GM19238 (cell line): ENCODE results near the gene TEX54.
"Not testable (repeated sequence)": the region's sequence is repeated elsewhere in the genome, so short reads cannot be mapped to it uniquely, and the experiment has no call there.

Experiments used
- DNase-seq: peaks from one replicate; pipeline ENCODE4 v3.0.0; 2011; ENCODE audit warnings: low spot score; ENCODE audit not compliant: insufficient read length

The TEX54 gene

GRCh38 chr11:62835336-62835735 is 2.7 kb upstream of the TEX54 start:
- no peak for DNase-seq

- DNase-seq, result peak; percentile 91
Measured at GRCh38 chr11:62831520-62832335, 913 bp downstream of the TEX54 start, which contains the start of gene STX5. TSS of gene STX5 (minus strand) at chr11:62832051. CDS start at chr11:62831243, 808 bp downstream.

DNA sequence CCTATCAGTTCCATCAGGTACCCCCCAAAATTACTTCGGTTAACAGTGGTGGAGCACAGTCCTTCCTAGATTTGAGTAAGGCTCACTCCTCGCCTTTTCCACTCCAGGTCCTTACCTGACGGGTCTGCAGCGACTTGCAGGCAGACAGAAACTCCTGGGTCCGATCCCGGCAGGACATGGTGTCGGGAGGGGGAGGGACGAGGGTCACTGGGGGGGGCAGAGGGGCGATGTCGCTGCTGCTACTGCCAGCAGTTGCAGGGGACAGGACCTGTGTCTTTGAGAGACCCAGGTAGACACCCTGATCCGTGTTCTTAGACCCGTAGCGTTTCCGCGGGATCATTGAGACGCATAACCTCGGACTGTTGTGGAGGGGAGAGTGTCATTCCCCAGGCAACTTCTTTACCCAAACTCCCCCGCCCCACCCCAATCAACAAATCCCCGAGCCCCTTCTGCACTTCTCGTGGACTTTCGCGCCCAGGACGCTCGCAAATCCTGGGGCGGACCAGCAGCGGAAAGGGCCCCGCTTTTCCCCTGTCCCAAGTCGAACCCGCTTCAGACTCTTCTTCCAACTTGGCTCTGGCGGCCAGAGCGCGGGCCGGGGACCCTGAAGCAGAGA is 1.6 kb downstream of the TEX54 start:
- DNase-seq, result no peak

- not testable (repeated sequence) for DNase-seq
Measured at GRCh38 chr11:62828130-62828529, 4.5 kb downstream of the TEX54 start.

DNA sequence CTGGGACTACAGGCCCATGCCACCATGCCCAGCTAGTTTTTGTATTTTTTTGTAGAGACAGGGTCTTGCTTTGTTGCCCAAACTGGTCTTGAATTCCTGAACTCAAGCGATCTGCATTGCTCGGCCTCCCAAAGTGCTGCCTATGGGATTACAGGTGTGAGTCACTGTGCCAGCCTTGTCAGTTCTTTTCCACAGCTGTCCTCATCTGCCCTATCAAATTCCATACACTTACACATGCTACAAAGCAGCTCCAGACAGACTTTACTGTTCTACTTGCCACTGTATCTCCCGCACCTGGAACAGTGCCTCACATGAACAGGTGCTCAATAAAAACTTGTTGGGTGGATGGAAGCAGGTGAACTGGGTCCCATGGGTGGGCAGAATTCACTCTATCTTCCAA is 9.0 kb downstream of the TEX54 start:
- DNase-seq, result no peak

DNA sequence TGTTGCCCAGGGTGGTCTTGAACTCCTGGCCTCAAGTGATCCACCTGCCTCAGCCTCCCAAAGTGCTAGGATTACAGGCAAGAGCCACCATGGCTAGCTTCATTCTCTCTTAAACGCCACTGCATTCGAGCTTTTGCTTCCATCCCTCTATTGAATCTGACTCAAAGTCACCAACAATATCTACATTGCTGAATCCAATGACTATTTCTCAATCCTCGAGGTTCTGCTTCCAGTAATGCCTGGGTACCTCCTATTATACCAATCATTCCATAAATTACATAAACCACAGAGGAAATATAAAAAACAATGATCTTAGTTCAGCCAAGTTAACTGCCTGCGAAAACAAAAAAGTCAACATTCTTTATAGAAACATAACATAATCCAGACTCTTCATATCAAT is 15.5 kb downstream of the TEX54 start:
- DNase-seq, result no peak

DNA sequence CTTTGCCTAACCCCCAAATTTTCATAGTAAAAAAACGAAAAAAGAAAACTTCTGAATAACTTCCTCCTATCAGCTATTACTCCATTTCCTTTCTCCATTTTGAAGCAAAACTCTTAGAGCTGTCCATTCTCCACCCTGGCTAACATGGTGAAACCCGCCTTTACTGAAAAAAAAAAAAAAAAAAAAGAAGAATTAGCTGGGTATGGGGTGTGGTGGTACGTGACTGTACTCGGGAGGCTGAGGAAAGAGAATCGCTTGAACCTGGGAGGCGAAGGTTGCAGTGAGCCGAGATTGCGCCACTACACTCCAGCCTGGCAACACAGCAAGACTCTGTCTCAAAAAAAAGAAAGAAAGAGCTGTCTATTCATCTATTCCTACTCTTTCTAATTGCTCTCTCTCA is 16.1 kb downstream of the TEX54 start:
- DNase-seq, result no peak

DNA sequence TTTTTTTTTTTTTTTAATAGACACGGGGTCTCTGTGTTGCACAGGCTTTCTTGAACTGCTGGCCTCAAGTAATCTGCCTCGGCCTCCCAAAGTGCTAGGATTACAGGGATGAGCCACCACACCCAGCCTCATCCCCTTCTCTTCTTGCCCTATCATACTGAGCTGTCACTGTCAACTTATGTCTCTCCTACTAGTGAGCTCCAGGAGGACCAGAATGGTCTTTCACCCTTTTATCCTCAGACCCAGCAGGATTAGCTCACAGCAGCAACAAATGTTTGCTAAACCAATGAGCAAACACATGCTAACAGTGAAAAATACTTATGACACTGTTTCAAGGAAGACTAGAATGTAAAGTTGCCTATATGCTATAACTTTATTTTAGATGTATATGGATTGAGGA is 21.0 kb downstream of the TEX54 start:
- DNase-seq, result no peak

- DNase-seq, result no peak
Measured at GRCh38 chr11:62810748-62811147, 21.9 kb downstream of the TEX54 start.

- no peak for DNase-seq
Measured at GRCh38 chr11:62806611-62807121, 26.0 kb downstream of the TEX54 start.

- no peak for DNase-seq
Measured at GRCh38 chr11:62805961-62806441, 26.6 kb downstream of the TEX54 start.

GRCh38 chr11:62805076-62805892 is 27.4 kb downstream of the TEX54 start, which contains the start of gene NXF1:
TSS of gene NXF1 (minus strand) at chr11:62805440. CDS start at chr11:62805356, 84 bp downstream.
- DNase-seq, result peak; percentile 95

DNA sequence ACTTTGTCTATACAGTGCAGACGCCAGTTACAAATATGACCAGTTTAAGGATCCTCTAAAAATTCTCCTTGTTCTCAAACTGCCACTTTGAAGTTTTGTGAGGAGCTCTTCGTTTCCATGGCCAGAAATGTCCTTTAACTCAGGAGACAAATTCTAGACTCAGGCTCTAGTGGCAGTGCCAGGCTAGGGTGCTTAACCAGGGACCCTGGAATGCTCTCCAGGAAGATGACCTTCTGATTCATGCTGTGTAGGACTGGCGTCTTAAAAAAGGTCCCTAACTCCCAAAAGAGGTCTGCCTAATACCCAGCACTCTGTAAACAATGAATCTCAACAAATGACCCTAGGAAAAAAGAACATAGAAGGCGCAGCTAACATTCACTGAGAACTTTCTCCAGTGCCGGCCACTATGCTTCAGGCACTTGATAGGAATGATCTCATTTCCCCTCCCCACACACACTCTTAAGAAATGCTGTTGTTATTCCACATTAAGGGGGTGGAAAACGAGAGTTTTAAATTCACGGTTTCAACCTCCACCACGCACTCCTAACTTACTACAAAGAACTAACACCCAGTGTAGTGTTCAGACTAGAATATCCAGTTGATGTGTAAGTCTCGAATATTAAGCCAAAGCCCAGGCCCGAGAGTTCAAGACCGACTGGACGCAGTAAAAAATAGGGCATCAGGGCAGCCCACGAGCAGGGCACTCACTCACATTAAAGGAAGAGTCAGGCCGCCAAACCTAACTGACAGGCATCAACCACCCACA is 28.1 kb downstream of the TEX54 start:
- no peak for DNase-seq

DNA sequence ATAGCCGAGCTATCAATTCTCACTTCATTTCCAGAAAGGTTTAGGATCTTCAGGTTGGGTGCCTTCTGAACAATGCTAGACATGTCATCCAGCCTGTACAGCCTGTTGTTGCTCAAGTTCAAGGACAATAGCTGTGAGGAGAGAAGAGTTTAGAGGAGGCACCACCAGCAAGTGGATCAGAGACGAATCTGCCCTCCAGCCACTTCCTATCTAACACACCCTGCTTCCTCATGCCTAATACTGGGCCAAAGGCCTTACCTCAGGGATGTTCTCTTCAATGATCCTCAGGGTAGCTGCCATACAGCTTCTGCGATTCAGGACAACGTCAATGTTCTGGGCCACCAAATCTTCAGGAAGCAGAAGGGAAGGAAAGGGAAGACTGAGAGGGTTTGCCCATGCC is 31.6 kb downstream of the TEX54 start:
- DNase-seq, result no peak

DNA sequence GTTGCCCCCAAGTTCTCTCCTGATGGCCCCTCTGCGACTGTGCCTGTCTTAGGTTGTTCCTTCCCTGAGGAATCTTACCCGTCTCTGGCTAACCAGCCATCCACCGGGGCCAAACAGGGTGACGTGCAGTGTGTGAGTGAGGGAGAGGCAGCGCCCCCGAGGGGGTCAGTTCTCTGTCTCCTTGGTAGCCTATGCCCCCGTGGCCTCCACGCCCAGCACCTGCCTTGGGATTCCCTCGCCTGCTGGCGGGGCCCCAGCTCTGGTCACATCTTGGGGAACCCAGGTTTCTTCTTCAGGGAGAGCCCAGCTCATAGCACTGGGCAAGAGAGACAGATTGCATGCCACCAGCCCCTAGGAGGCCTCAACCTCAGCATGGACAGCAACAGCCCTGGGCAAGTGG is 33.2 kb downstream of the TEX54 start:
- DNase-seq, result no peak

GRCh38 chr11:62796281-62796680 is 36.4 kb downstream of the TEX54 start:
- DNase-seq, result no peak

- DNase-seq, result no peak
Measured at GRCh38 chr11:62794201-62794775, 38.4 kb downstream of the TEX54 start.

DNA sequence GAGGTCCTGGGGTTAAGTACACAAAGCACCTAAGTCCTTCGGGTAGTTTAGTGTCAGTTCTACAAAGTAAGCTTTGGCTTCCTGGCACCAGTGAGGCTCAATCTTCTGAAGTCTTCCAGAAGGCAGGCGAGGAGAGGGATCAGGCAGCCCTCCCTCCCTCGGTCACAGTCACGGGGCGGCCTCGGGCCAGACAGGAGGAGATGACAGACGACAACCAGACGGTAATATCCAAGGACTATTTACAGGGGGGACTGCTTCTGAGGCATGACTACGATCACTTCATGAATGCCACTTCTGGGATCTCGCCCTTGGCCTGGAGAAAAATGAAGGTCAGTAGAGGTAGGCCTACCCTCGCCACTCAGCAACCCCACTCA is 40.5 kb downstream of the TEX54 start:
- DNase-seq, result no peak

DNA sequence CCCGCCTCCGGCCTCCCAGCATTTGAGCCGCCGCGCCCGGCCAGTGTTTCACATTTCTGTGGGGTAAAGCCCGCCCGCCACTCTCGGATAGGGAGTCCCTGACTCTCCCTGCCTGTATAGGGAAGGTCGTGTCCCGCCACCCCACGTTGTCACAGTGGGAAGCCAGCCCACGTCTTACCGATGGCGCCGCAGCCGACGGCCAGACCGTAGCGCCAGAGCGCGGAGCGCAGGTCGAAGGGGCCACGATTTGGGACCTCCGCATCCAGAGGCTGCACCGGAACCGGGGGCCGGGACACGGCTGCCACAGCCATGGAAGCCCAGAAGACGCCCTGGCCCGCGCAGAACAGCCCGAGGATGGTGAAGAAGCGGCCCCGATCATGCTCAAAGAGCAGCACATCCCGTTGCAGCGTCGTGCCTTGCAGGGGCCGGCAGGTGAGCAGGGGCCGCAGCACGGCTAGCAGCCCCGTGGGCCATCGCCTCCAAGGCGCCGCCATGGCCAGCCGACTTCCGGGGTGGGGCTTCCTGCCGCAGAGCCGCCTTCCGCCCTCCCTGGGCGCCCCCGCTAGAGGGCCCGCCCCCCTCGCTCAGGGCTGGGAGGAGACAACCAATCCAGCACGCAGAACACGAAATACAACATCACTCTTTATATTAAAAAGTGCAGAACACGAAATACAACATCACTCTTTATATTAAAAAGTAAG is 41.0 kb downstream of the TEX54 start, which contains the start of gene TMEM223:
TSS of gene TMEM223 (minus strand) at position 506 of the 701 bp plus-strand sequence. CDS start at position 494, 12 bp downstream.
- DNase-seq, result peak; percentile 91

DNA sequence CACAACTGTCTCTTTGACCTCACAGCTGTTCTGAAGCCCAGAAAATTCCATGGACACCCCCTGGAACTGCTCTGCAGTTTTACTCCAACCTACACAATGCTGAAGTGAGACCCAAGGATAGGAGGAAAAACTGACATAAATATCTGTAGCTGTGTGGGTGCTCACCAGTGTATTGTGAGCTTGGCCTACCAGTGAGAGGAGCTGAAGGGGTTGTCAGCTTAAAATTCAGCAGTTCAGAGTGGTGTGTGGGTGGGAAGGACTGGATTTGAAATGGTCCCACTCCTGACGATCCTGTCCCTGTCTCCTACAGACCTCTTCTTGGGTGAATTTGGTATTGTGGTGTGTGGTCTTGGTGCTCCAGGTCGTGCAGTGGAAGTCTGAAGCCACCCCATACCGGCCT is 43.1 kb downstream of the TEX54 start:
- no peak for DNase-seq
